ENCODE measurements around the gene PRMT1.
A peak's percentile ranks its signal among the peaks of the same experiment; 100 is the strongest.

Gene PRMT1

GRCh38 chr19:49665351-49666119 lies 11.5 kb upstream of the PRMT1 start, which contains the start of the genes BCL2L12 and IRF3:
Gene BCL2L12 (plus strand): TSS chr19:49665933. CDS start chr19:49666693, 760 bp downstream.
Gene IRF3 (minus strand): TSS chr19:49665857. CDS start chr19:49664838, 1,019 bp downstream.
- DNase-seq (ENCODE audit: extremely low spot score): peak; percentile 99
- ChIA-PET POLR2A (interaction anchor here (1.0 to 2.2 kb wide), 3 partner anchors 11 to 25 kb away, joined by 3 to 7 read pairs (median 5); partner anchors contain the start of gene SCAF1), CTCF (interaction anchor here (0.7 to 2.3 kb wide), 5 partner anchors 10 to 25 kb away, joined by 3 to 7 read pairs (median 5); partner anchors contain the start of gene SCAF1)
- TF ChIP-seq CTCF (IDR thresholded peaks at IDR 0.05; ENCODE audit: control extremely low read depth, extremely low read depth, low read depth, missing control alignments): no peak

GRCh38 chr19:49666120-49666444 lies 11.0 kb upstream of the PRMT1 start:
- TF ChIP-seq CTCF (IDR thresholded peaks at IDR 0.05; ENCODE audit: control extremely low read depth, extremely low read depth, low read depth, missing control alignments): no peak
- DNase-seq (ENCODE audit: extremely low spot score): no peak
- ChIA-PET POLR2A (interaction anchor here (1.0 to 2.2 kb wide), 3 partner anchors 10 to 26 kb away, joined by 3 to 7 read pairs (median 5); partner anchors contain the start of gene SCAF1), CTCF (interaction anchor here (0.7 to 1.4 kb wide), 2 partner anchors 9 to 26 kb away, joined by 3 to 5 read pairs; no protein-coding TSS in a partner anchor)

GRCh38 chr19:49667473-49667872 lies 9.6 kb upstream of the PRMT1 start:
- DNase-seq (ENCODE audit: extremely low spot score): no peak

GRCh38 chr19:49669516-49669915 lies 7.6 kb upstream of the PRMT1 start:
- CTCF ChIA-PET: interaction anchor here (5.1 to 12.4 kb wide), 2 partner anchors 13 to 164 kb away, joined by 30 to 83 read pairs; no protein-coding TSS in a partner anchor
- no peak for DNase-seq (ENCODE audit: extremely low spot score)
- POLR2A ChIA-PET: no interaction called here
- TF ChIP-seq CTCF (IDR thresholded peaks at IDR 0.05; ENCODE audit: control extremely low read depth, extremely low read depth, low read depth, missing control alignments): no peak

More at GRCh38 chr19:49667473-49667872, 9.6 kb upstream of the PRMT1 start:
- POLR2A ChIA-PET: interaction anchor here (0.7 to 1.3 kb wide), 2 partner anchors 9 to 27 kb away, joined by 3 to 13 read pairs; partner anchors contain the start of gene RRAS
- no peak for TF ChIP-seq CTCF (IDR thresholded peaks at IDR 0.05; ENCODE audit: control extremely low read depth, extremely low read depth, low read depth, missing control alignments)
- CTCF ChIA-PET: interaction anchor here (1.4 to 1.5 kb wide), 2 partner anchors 9 to 97 kb away, joined by 4 to 5 read pairs; no protein-coding TSS in a partner anchor

GRCh38 chr19:49672131-49672919 lies 4.7 kb upstream of the PRMT1 start:
- TF ChIP-seq CTCF (IDR thresholded peaks at IDR 0.05; ENCODE audit: control extremely low read depth, extremely low read depth, low read depth, missing control alignments): peak; percentile 98
- DNase-seq (ENCODE audit: extremely low spot score): peak; percentile 84
- POLR2A ChIA-PET: interaction anchor here (1.0 to 1.1 kb wide), 2 partner anchors 30 to 168 kb away, joined by 3 to 17 read pairs; partner anchors contain the start of gene SCAF1
- CTCF ChIA-PET: interaction anchor here (0.8 to 12.4 kb wide), 15 partner anchors 8 to 213 kb away, joined by 3 to 83 read pairs (median 5); partner anchors contain the start of genes NOSIP, RRAS and SCAF1

All from GM10248 (cell line).